ENCODE measurements around the gene TMEM81.

DNA sequence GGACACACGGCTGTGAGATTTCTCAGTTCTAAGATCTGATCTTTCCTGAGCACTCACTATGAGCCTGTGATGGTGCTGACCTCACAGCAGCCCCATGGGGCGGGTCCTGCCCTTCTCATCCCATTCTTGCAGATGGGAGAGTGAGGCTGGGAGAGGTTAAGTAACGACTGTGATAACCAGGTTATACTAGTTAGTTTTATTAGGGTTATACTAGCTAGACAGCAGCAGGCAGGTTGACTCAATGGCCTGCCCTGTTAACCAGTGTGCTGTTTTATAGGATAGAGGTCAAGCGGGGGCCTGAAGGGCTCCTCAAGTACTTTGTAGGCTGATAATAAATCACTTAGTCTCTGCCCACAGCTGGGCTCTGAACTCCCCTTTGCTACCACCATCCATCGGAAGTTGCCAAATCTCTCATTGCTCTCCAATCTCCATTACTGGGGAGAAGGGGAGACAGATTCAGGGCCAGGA, 36.5 kb downstream of the TMEM81 start:
- TF ChIP-seq YY1 (IDR thresholded peaks at IDR 0.05; ENCODE audit: insufficient read depth, insufficient read length): no peak
- TF ChIP-seq ZNF274 (IDR thresholded peaks at IDR 0.05; ENCODE audit: low read depth, low read length): no peak
- TF ChIP-seq SUZ12 (IDR thresholded peaks at IDR 0.05; ENCODE audit: extremely low read depth, insufficient read depth, insufficient read length): no peak
